Measurements from ENCODE around the gene ELAVL2.

ELAVL2 gene

DNA sequence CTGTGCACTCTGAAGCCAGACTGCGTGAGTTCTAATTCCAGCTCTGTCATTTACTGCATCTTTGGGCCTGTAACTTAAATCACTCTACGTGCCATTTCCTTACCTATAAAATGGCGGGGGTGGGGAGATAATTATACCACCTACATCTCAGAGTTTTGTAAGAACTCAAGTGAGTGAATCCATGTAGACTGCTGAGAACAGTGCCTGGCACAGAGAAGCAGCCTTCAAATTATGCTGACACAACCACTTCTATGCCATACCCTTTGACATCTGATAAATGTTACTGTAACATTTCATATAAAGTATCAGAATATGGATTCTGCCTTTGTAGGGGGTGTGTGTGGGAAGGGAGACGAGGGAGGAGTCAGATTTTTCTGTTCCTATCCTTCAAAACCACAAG, 27.7 kb downstream of the ELAVL2 start:
- no peak overlapping the region for H3K4me3 ChIP-seq (ENCODE audit: low read depth in 1 of 2, low read length in 1 of 2)
- H3K27me3 ChIP-seq, result no peaks in the 10 kb centered on the region
- no peak overlapping the region for H3K27ac ChIP-seq
- H3K4me1 ChIP-seq (ENCODE audit: control insufficient read depth in 1 of 2, insufficient read depth in 1 of 2, low read depth in 1 of 2, low read length in 1 of 2), result no peaks in the 10 kb centered on the region
- H3K36me3 ChIP-seq, result no peaks in the 10 kb centered on the region
- TF ChIP-seq, protein P1, sequence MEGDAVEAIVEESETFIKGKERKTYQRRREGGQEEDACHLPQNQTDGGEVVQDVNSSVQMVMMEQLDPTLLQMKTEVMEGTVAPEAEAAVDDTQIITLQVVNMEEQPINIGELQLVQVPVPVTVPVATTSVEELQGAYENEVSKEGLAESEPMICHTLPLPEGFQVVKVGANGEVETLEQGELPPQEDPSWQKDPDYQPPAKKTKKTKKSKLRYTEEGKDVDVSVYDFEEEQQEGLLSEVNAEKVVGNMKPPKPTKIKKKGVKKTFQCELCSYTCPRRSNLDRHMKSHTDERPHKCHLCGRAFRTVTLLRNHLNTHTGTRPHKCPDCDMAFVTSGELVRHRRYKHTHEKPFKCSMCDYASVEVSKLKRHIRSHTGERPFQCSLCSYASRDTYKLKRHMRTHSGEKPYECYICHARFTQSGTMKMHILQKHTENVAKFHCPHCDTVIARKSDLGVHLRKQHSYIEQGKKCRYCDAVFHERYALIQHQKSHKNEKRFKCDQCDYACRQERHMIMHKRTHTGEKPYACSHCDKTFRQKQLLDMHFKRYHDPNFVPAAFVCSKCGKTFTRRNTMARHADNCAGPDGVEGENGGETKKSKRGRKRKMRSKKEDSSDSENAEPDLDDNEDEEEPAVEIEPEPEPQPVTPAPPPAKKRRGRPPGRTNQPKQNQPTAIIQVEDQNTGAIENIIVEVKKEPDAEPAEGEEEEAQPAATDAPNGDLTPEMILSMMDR (IDR thresholded peaks at IDR 0.05), result no peak
- H3K9me3 ChIP-seq, result no peaks in the 10 kb centered on the region

DNA sequence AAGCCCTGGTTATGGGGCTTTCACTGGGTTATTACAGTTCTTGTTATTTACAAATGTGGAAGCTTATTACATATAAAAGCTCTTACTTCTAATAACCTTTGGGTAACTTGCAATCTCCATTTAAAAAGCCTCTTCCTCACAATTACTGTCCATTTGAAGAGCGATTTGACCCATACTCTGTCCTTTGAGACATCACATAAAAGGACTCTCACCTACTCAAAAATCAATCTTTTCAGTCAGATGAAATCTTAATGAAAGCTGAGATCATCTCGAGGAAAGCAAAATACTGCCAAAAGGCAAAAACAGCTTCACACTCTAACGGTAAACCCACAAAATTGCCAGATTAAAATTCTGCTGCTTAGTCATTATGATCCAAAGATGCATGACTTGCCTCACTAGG, 29.8 kb downstream of the ELAVL2 start:
- Histone ChIP-seq H3K4me3 (ENCODE audit: low read depth in 1 of 2, low read length in 1 of 2) (no peak overlapping the region), H3K27ac (no peak overlapping the region), H3K9me3 (no peaks in the 10 kb centered on the region)

DNA sequence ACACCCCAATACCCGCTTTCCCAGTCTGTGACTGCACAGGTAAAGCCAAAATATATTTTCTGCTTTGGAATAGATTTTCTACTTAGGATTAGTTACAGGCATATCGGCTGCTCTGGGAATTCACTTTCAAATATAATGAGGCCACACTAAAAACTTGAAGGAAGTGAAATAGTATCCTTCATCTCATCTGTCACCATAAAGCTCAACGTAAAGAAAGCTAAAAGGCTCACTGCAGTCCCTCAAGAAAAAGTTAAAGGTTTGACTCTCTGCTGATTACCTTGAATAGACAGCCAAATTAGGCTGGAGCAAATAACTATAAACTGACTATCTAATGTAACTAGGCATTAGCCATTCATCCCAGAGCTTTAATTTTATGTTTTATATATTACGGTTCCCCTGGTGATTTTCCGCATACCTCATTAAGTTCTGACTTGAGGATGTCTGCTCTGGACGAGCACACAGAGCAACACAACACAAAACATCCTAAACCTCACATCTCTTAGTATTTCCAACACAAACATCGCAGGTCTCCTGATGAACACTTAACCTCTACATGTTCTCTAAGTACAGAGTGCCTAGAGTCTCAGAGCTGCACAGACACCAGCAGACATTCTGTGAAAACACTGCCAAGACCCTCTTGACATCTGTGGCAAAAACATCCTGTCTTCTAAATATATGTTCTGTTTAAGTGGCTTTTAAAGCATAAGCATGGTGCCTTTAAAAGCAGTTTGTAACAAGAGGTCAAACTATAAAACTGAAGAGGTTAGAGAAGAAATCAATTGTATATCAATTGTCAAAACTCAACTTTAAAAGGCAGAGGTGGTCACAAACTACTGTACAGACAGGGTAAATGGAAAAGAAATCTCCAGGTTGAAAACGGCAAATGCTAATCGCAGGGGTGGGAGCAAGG, 35.4 kb downstream of the ELAVL2 start:
- no peaks in the 10 kb centered on the region for H3K27me3 ChIP-seq
- no peak overlapping the region for H3K4me3 ChIP-seq (ENCODE audit: low read depth in 1 of 2, low read length in 1 of 2)
- no peak overlapping the region for H3K27ac ChIP-seq
- no peaks in the 10 kb centered on the region for H3K36me3 ChIP-seq
- TF ChIP-seq, protein P1 (IDR thresholded peaks at IDR 0.05), result no peak
- H3K4me1 ChIP-seq (ENCODE audit: control insufficient read depth in 1 of 2, insufficient read depth in 1 of 2, low read depth in 1 of 2, low read length in 1 of 2), result no peaks in the 10 kb centered on the region
- no peaks in the 10 kb centered on the region for H3K9me3 ChIP-seq

More for the DNA sequence above, 29.8 kb downstream of the ELAVL2 start:
- Histone ChIP-seq H3K36me3 (no peaks in the 10 kb centered on the region), H3K4me1 (ENCODE audit: control insufficient read depth in 1 of 2, insufficient read depth in 1 of 2, low read depth in 1 of 2, low read length in 1 of 2) (no peaks in the 10 kb centered on the region), H3K27me3 (no peaks in the 10 kb centered on the region)
- TF ChIP-seq, protein P1 (IDR thresholded peaks at IDR 0.05), result no peak

DNA sequence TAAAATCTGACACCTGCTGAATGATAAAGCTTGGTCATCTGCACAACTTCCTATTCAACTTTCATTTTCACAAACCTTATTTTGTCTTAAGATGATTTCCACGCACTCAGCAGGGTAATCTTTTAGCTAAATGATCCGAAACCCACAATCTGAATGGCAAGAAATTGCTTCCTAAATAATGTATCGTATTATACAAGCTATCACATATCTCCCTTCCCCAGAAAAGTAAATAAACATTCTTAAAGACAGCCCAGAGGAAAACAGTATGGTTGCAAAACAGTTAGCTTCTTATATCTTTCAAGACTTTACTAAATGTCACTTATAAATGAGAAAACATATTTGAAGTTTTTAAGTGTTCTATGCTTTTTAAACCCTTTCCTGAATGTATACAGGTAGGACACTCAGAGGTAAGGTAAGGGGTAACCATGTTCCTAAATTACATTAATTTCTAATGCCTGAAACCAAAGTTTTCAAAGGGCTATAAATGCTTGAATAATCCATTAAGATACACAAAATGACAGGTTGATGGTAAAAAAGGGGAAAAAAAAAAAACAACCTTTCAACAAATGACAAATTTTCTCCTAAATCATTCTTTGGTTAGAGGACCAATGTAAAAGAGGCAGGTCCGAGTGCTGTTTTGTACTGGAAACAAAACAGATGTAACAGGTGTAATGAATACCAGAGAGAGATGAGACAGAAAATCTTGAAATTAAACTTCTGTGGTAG, 36.3 kb downstream of the ELAVL2 start:
- Histone ChIP-seq H3K36me3 (no peaks in the 10 kb centered on the region), H3K4me1 (ENCODE audit: control insufficient read depth in 1 of 2, insufficient read depth in 1 of 2, low read depth in 1 of 2, low read length in 1 of 2) (no peaks in the 10 kb centered on the region), H3K27ac (no peak overlapping the region), H3K27me3 (no peaks in the 10 kb centered on the region), H3K4me3 (ENCODE audit: low read depth in 1 of 2, low read length in 1 of 2) (no peak overlapping the region), H3K9me3 (no peaks in the 10 kb centered on the region)
- TF ChIP-seq, protein P1 (IDR thresholded peaks at IDR 0.05), result no peak

DNA sequence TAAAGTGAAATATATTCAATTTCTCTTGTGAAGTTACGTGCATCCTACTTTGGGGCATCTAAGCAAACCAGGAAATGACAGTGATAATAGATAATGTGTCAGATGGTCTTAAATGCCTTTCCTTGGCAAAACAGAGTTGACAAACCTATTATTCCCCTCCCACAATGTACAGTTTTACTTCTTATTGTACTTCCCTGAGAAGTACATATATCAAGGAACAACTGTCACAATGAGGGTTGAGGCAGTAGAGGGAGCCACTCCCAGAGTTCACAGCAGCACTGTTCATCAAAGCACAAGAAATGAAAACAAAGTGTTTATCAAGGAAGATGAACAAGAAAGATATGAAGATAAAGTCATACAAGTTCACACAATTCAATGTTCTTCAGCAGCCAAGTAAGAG, 41.1 kb downstream of the ELAVL2 start:
- H3K4me1 ChIP-seq (ENCODE audit: control insufficient read depth in 1 of 2, insufficient read depth in 1 of 2, low read depth in 1 of 2, low read length in 1 of 2), result no peaks in the 10 kb centered on the region
- H3K4me3 ChIP-seq (ENCODE audit: low read depth in 1 of 2, low read length in 1 of 2), result no peak overlapping the region
- no peaks in the 10 kb centered on the region for H3K36me3 ChIP-seq
- no peak overlapping the region for H3K27ac ChIP-seq
- H3K9me3 ChIP-seq, result no peaks in the 10 kb centered on the region
- TF ChIP-seq, protein P1 (IDR thresholded peaks at IDR 0.05), result no peak
- H3K27me3 ChIP-seq, result no peaks in the 10 kb centered on the region
